ENCODE data around the gene IFITM10.

IFITM10 gene

GRCh38 chr11:1740786-1741530, 9.4 kb downstream of the IFITM10 start:
- no peak for TF ChIP-seq CTCF (IDR thresholded peaks at IDR 0.05)
- no peak overlapping the region for H3K4me3 ChIP-seq
- no peak overlapping the region for H3K27ac ChIP-seq
- no peak for DNase-seq (ENCODE audit: low spot score)

GRCh38 chr11:1739576-1739975, 10.8 kb downstream of the IFITM10 start:
- Histone ChIP-seq H3K4me3 (no peak overlapping the region), H3K27ac (no peak overlapping the region)
- TF ChIP-seq CTCF (IDR thresholded peaks at IDR 0.05), result no peak
- DNase-seq (ENCODE audit: low spot score), result no peak

GRCh38 chr11:1738380-1738779, 12.0 kb downstream of the IFITM10 start:
- no peak for TF ChIP-seq CTCF (IDR thresholded peaks at IDR 0.05)
- no peak overlapping the region for H3K27ac ChIP-seq
- DNase-seq (ENCODE audit: low spot score), result no peak

GRCh38 chr11:1737080-1737757, 13.2 kb downstream of the IFITM10 start:
- Histone ChIP-seq H3K4me3 (no peak overlapping the region), H3K27ac (no peak overlapping the region)
- TF ChIP-seq CTCF (IDR thresholded peaks at IDR 0.05), result no peak
- DNase-seq (ENCODE audit: low spot score), result no peak

More at GRCh38 chr11:1738380-1738779, 12.0 kb downstream of the IFITM10 start:
- H3K4me3 ChIP-seq, result no peak overlapping the region

GRCh38 chr11:1736447-1736992, 13.9 kb downstream of the IFITM10 start:
- H3K27ac ChIP-seq, result no peak overlapping the region
- no peak for DNase-seq (ENCODE audit: low spot score)
- TF ChIP-seq CTCF (IDR thresholded peaks at IDR 0.05), result no peak
- no peak overlapping the region for H3K4me3 ChIP-seq

- no peak for DNase-seq (ENCODE audit: low spot score)
These were observed 15.1 kb downstream of the IFITM10 start for GRCh38 chr11:1735271-1735670.

More at GRCh38 chr11:1735271-1735670, 15.1 kb downstream of the IFITM10 start:
- H3K4me3 ChIP-seq, result no peak overlapping the region
- no peak overlapping the region for H3K27ac ChIP-seq
- no peak for TF ChIP-seq CTCF (IDR thresholded peaks at IDR 0.05)

All from coronary artery (tissue), 2 donors.